GM18909 (cell line): Measurements from ENCODE around the gene HSDL2.

Source experiments
- ATAC-seq: cut with Tn5 transposase; IDR thresholded peaks from one replicate; pipeline ENCODE4 v1.9.1; 2021; ENCODE audit warnings: mild to moderate bottlenecking; ENCODE audit not compliant: unreplicated experiment, poor library complexity

Gene HSDL2

GRCh38 chr9:112443200-112443599 lies 63.3 kb downstream of the HSDL2 start:
- ATAC-seq, result no peak

GRCh38 chr9:112443636-112444035 lies 63.7 kb downstream of the HSDL2 start:
- no peak for ATAC-seq

GRCh38 chr9:112445196-112445595 lies 65.3 kb downstream of the HSDL2 start:
- ATAC-seq, result no peak

GRCh38 chr9:112446080-112446479 lies 66.2 kb downstream of the HSDL2 start:
- no peak for ATAC-seq

- ATAC-seq, result no peak
Observed at GRCh38 chr9:112446526-112446925, 66.6 kb downstream of the HSDL2 start.

GRCh38 chr9:112447283-112447761 lies 67.4 kb downstream of the HSDL2 start:
- no peak for ATAC-seq

GRCh38 chr9:112462855-112463254 lies 82.9 kb downstream of the HSDL2 start:
- no peak for ATAC-seq

GRCh38 chr9:112465352-112465751 lies 85.4 kb downstream of the HSDL2 start:
- no peak for ATAC-seq

- no peak for ATAC-seq
Observed at GRCh38 chr9:112472996-112473395, 93.1 kb downstream of the HSDL2 start.

- no peak for ATAC-seq
Observed at GRCh38 chr9:112473986-112474385, 94.1 kb downstream of the HSDL2 start.

GRCh38 chr9:112475318-112475717 lies 95.4 kb downstream of the HSDL2 start:
- no peak for ATAC-seq

- ATAC-seq, result no peak
Observed at GRCh38 chr9:112477330-112477729, 97.4 kb downstream of the HSDL2 start.

GRCh38 chr9:112479221-112479620 lies 99.3 kb downstream of the HSDL2 start:
- no peak for ATAC-seq

- ATAC-seq, result no peak
Observed at GRCh38 chr9:112484607-112485006, 104.7 kb downstream of the HSDL2 start.

GRCh38 chr9:112485574-112485973 lies 105.7 kb downstream of the HSDL2 start:
- ATAC-seq, result no peak

- ATAC-seq, result peak; percentile 93
Observed at GRCh38 chr9:112486221-112487007, 106.5 kb downstream of the HSDL2 start, which contains the start of gene KIAA1958. KIAA1958 (plus strand) TSS chr9:112486827; CDS start chr9:112574081, 87,254 bp downstream.

- peak; percentile 46 for ATAC-seq
Observed at GRCh38 chr9:112487008-112487798, 107.3 kb downstream of the HSDL2 start.

GRCh38 chr9:112487799-112488340 lies 108.0 kb downstream of the HSDL2 start:
- ATAC-seq, result no peak

- ATAC-seq, result no peak
Observed at GRCh38 chr9:112489039-112489546, 109.2 kb downstream of the HSDL2 start.

GRCh38 chr9:112489876-112490666 lies 110.2 kb downstream of the HSDL2 start:
- ATAC-seq, result no peak
